ENCODE results near the gene NBPF3. TPM values are rescaled to one million over a fixed set of nuclear protein-coding genes. Genes with fewer than 3 reads are reported as not detected.
A peak's percentile ranks its signal among the peaks of the same experiment; 100 is the strongest.

The NBPF3 gene
- total RNA-seq, 1 experiment from 2014 or later, result 15.8 TPM

GRCh38 chr1:21491488-21492355, 51.8 kb downstream of the NBPF3 start:
- H3K56ac ChIP-seq (ENCODE audit: insufficient read length, low read depth, low read length), result no peak overlapping the region
- peaks cover 0 to 14% (median 9%) of the 10 kb centered on the region in 3 experiments; a peak in 6 of 7 replicates for H3K36me3 Mint-ChIP-seq (ENCODE audit: insufficient read depth in 1 of 3, low read depth in 3 of 3)
- peaks cover 10 to 25% of the 10 kb centered on the region in 2 experiments for H3K4me1 Mint-ChIP-seq
- no peak overlapping the region for H2AFZ ChIP-seq (ENCODE audit: low read length)
- H3K79me1 ChIP-seq (ENCODE audit: insufficient read depth, low read depth, low read length, poor library complexity, severe bottlenecking), result no peaks in the 10 kb centered on the region
- H3K27ac ChIP-seq (ENCODE audit: insufficient read length, low read depth, low read length), result no peak overlapping the region
- H4K91ac ChIP-seq (ENCODE audit: insufficient read length, low read depth, low read length), result no peak overlapping the region
- H3K23ac ChIP-seq (ENCODE audit: insufficient read length, low read depth, low read length), result no peak overlapping the region
- no peak overlapping the region for H2BK120ac ChIP-seq (ENCODE audit: low read depth, low read length, poor library complexity, severe bottlenecking)
- no peaks in the 10 kb centered on the region for H3K9me3 ChIP-seq (ENCODE audit: control insufficient read depth, low read depth, low read length)
- H3K14ac ChIP-seq (ENCODE audit: insufficient read depth, low read length), result no peak overlapping the region
- no peak overlapping the region for H4K8ac ChIP-seq (replicated peaks; ENCODE audit: insufficient read length, low read depth, low read length)
- H3K27me3 ChIP-seq (ENCODE audit: insufficient read depth, low read length), result peaks cover 2% of the 10 kb centered on the region; the same call in 1 of the 2 replicates
- H3K9ac ChIP-seq (ENCODE audit: extremely low read depth, insufficient read length, low read length), result no peak overlapping the region
- H3K27me3 Mint-ChIP-seq (ENCODE audit: low read depth), result peaks cover 12% of the 10 kb centered on the region
- H2AK5ac ChIP-seq (ENCODE audit: insufficient read length, low read length), result no peak overlapping the region
- H4K20me1 ChIP-seq (ENCODE audit: control insufficient read depth, insufficient read depth, insufficient read length), result no peaks in the 10 kb centered on the region
- TF ChIP-seq CTCF (conservative IDR thresholded peaks at IDR 0.05), result no peak
- H3K18ac ChIP-seq (ENCODE audit: insufficient read length, low read depth, low read length), result no peak overlapping the region
- no peak for DNase-seq
- H3K4me1 ChIP-seq (ENCODE audit: insufficient read depth, low read length), result no peaks in the 10 kb centered on the region
- no peak overlapping the region for H2BK20ac ChIP-seq (ENCODE audit: low read depth, low read length, poor library complexity, severe bottlenecking)
- no peak overlapping the region for H2BK15ac ChIP-seq (ENCODE audit: low read depth, low read length)
- no peak overlapping the region for H3K4ac ChIP-seq (ENCODE audit: low read depth, low read length)
- H3K4me2 ChIP-seq (ENCODE audit: insufficient read depth, insufficient read length, low read length), result no peak overlapping the region
- H3K4me3 Mint-ChIP-seq, result no peak overlapping the region
- H3K27ac Mint-ChIP-seq, result peak overlapping the region in 1 of 3 experiments; percentile 63; a peak in 1 of 7 replicates
- no peak overlapping the region for H2BK12ac ChIP-seq (ENCODE audit: insufficient read length, low read depth, low read length)
- H3K23me2 ChIP-seq (ENCODE audit: insufficient read length, low read depth, low read length, poor library complexity, severe bottlenecking), result no peaks in the 10 kb centered on the region
- no CpG with 5 or more reads among the region's 8 CpGs for WGBS (ENCODE audit: extremely low coverage, insufficient read length, low lambda C conversion rate)
- no peak overlapping the region for H2BK5ac ChIP-seq (ENCODE audit: insufficient read length, low read length)
- H3K9me3 Mint-ChIP-seq, result peaks cover 8 to 22% of the 10 kb centered on the region in 2 experiments
- no peak overlapping the region for H3T11ph ChIP-seq (ENCODE audit: low read length)
- no peaks in the 10 kb centered on the region for H3K79me2 ChIP-seq (ENCODE audit: insufficient read depth, low read length)
- H4K5ac ChIP-seq (ENCODE audit: insufficient read length, low read depth, low read length), result no peak overlapping the region

Measured in H9 (cell line).